CD4-positive, alpha-beta T cell (primary cell): ENCODE results near the gene RGCC. TPM values are rescaled to one million over a fixed set of nuclear protein-coding genes. Genes with fewer than 3 reads are reported as not detected.

Experiments used
- ATAC-seq: fragments of 200-7000 bp; cut with Tn5 transposase; one replicate; pipeline ENCODE4 v1.10.0; 2022; ENCODE audit warnings: mild to moderate bottlenecking; ENCODE audit not compliant: poor library complexity
- CTCF ChIA-PET: fragments of 350-600 bp; sonication (Branson Sonifier 250); formaldehyde crosslinking; loops from one replicate; lab custom pipeline; 2021; ENCODE audit warnings: antibody characterized with exemption, inconsistent platforms; lab: Charles Lee
- POLR2A ChIA-PET: fragments of 350-600 bp; sonication (Branson Sonifier 250); formaldehyde crosslinking; loops from one replicate; lab custom pipeline; 2021; ENCODE audit warnings: antibody characterized with exemption, inconsistent platforms; lab: Charles Lee
- DNase-seq, 14 experiments: peaks; one replicate each; pipeline ENCODE4 v3.0.0-alpha.2; 2013 to 2020; ENCODE audit warnings: mixed read lengths in 2 of 14
- H3K27ac ChIP-seq, 2 donors: one replicate each; pipeline versions ENCODE4 v1.5.1 to v1.7.0; 2013; ENCODE audit warnings: low read length in 2 of 2, low read depth in 1 of 2, mild to moderate bottlenecking in 1 of 2
- H3K27me3 ChIP-seq, 2 experiments: 1 replicate in 1 of 2; 2 replicates in 1 of 2; pipeline versions ENCODE4 v1.6.1 to v1.7.0; 2013; ENCODE audit warnings: low read length in 2 of 2, control low read depth in 1 of 2, mild to moderate bottlenecking in 1 of 2, moderate library complexity in 1 of 2; ENCODE audit not compliant: insufficient read depth in 2 of 2, control insufficient read depth in 1 of 2
- H3K36me3 ChIP-seq: one replicate; pipeline ENCODE4 v1.6.1; 2013; ENCODE audit warnings: low read length, control low read depth; ENCODE audit not compliant: insufficient read depth
- H3K4me1 ChIP-seq: one replicate; pipeline ENCODE4 v1.6.1; 2013; ENCODE audit warnings: low read length, control low read depth; ENCODE audit not compliant: insufficient read depth
- H3K4me3 ChIP-seq: one replicate; pipeline ENCODE4 v1.5.1; 2013; ENCODE audit warnings: mild to moderate bottlenecking, low read length, moderate library complexity
- H3K9me3 ChIP-seq, 2 experiments: 1 replicate in 1 of 2; 2 replicates in 1 of 2; pipeline versions ENCODE4 v1.6.1 to v1.7.0; 2013; ENCODE audit warnings: low read length in 2 of 2, mild to moderate bottlenecking in 2 of 2, control low read depth in 1 of 2, moderate library complexity in 1 of 2; ENCODE audit not compliant: control insufficient read depth in 1 of 2, insufficient read depth in 1 of 2
- H3K27ac Mint-ChIP-seq: one replicate; pipeline ENCODE4 v1.8.0; 2020; ENCODE audit warnings: mixed read lengths
- H3K27me3 Mint-ChIP-seq: one replicate; pipeline ENCODE4 v1.8.0; 2021; ENCODE audit warnings: mixed read lengths
- H3K36me3 Mint-ChIP-seq: one replicate; pipeline ENCODE4 v1.8.0; 2021; ENCODE audit warnings: low read depth, mixed read lengths
- H3K4me1 Mint-ChIP-seq: one replicate; pipeline ENCODE4 v1.8.0; 2021; ENCODE audit warnings: low read depth, mixed read lengths
- H3K4me3 Mint-ChIP-seq: one replicate; pipeline ENCODE4 v1.8.0; 2020; ENCODE audit warnings: mild to moderate bottlenecking, mixed read lengths
- H3K9me3 Mint-ChIP-seq: one replicate; pipeline ENCODE4 v1.8.0; 2020; ENCODE audit warnings: mixed read lengths
- CTCF ChIP-seq: fragments of 200-600 bp; IDR thresholded peaks from one replicate; pipeline ENCODE4 v1.8.0; 2022; ENCODE audit warnings: antibody characterized with exemption, mild to moderate bottlenecking
- intact Hi-C, 2 experiments: fragments of 100-400 bp; cut with DNase I in 1 of 2; cut with micrococcal nuclease in 1 of 2; formaldehyde crosslinking; loops; one replicate each; pipeline versions ENCODE4 v1.15.1 to v1.9.0; 2023 to 2025; cut with DNase I, micrococcal nuclease
- total RNA-seq, 174 experiments: library from RNA in 2 of 174; stranded (reverse) in 2 of 174; gene quantifications; one replicate each; pipeline ENCODE4 v1.2.3 and lab custom pipeline; 2021 to 2026

RGCC gene
- total RNA-seq, 2 experiments from 2014 or later = 752 to 758 TPM

- Histone ChIP-seq H3K9me3 (no peaks in the 10 kb centered on the region), H3K36me3 (no peaks in the 10 kb centered on the region), H3K27me3 (no peaks in the 10 kb centered on the region), H3K4me3 (peak overlapping the region; percentile 6), H3K27ac (peak overlapping the region; percentile 86 to 94), H3K4me1 (peaks cover 66% of the 10 kb centered on the region)
- ATAC-seq = peak; percentile 80
- Mint-ChIP-seq H3K4me1 (peaks cover 91% of the 10 kb centered on the region), H3K4me3 (peak overlapping the region; percentile 81), H3K27ac (peak overlapping the region; percentile 100), H3K36me3 (peaks cover 10% of the 10 kb centered on the region), H3K9me3 (no peaks in the 10 kb centered on the region), H3K27me3 (no peaks in the 10 kb centered on the region)
- ChIA-PET POLR2A (interaction anchor here (0.6 to 4.1 kb wide), 9 partner anchors 9 to 606 kb away, joined by 3 to 61 read pairs (median 10); partner anchors contain the start of gene RGCC), CTCF (interaction anchor here (0.9 to 9.0 kb wide), 7 partner anchors 20 to 81 kb away, joined by 3 to 49 read pairs (median 3); partner anchors contain the start of gene RGCC)
- intact Hi-C loops = loop anchor here in 1 of 2 experiments (1.0 to 2.0 kb wide), 2 partner anchors 28 to 33 kb away; no protein-coding TSS in a partner anchor
- no peak for TF ChIP-seq CTCF
- peak in 9 of 14 experiments; percentile 17 to 79 (median 32) for DNase-seq
These were observed 35.3 kb downstream of the RGCC start for GRCh38 chr13:41492432-41493260.

- H3K4me1 ChIP-seq = peaks cover 66% of the 10 kb centered on the region
- Mint-ChIP-seq H3K27ac (peak overlapping the region; percentile 100), H3K9me3 (no peaks in the 10 kb centered on the region), H3K4me3 (no peak overlapping the region), H3K36me3 (peaks cover 10% of the 10 kb centered on the region), H3K4me1 (peaks cover 89% of the 10 kb centered on the region), H3K27me3 (no peaks in the 10 kb centered on the region)
- H3K4me3 ChIP-seq = no peak overlapping the region
- no peak for ATAC-seq
- peak overlapping the region in 1 of 2 donors; percentile 94 for H3K27ac ChIP-seq
- DNase-seq = no peak
- no peaks in the 10 kb centered on the region for H3K36me3 ChIP-seq
- H3K27me3 ChIP-seq = no peaks in the 10 kb centered on the region
- intact Hi-C loops = no loop called here
- ChIA-PET POLR2A (interaction anchor here (1.6 to 4.1 kb wide), 2 partner anchors 31 to 35 kb away, joined by 5 to 61 read pairs; no protein-coding TSS in a partner anchor), CTCF (interaction anchor here (2.0 kb wide), 1 partner anchor 35 kb away, joined by 4 read pairs; no protein-coding TSS in a partner anchor)
- H3K9me3 ChIP-seq = no peaks in the 10 kb centered on the region
- no peak for TF ChIP-seq CTCF
These were observed 36.9 kb downstream of the RGCC start for GRCh38 chr13:41494202-41494601.

GRCh38 chr13:41495044-41495443 lies 37.7 kb downstream of the RGCC start:
- POLR2A ChIA-PET = interaction anchor here (1.6 kb wide), 1 partner anchor 36 kb away, joined by 5 read pairs; no protein-coding TSS in a partner anchor
- H3K36me3 Mint-ChIP-seq = peaks cover 10% of the 10 kb centered on the region
- ATAC-seq (no peak), DNase-seq (no peak)
- H3K36me3 ChIP-seq = no peaks in the 10 kb centered on the region
- no peak for TF ChIP-seq CTCF
- no peaks in the 10 kb centered on the region for H3K9me3 ChIP-seq
- H3K4me1 ChIP-seq = peaks cover 74% of the 10 kb centered on the region
- H3K9me3 Mint-ChIP-seq = no peaks in the 10 kb centered on the region
- H3K4me3 ChIP-seq = no peak overlapping the region
- H3K27me3 ChIP-seq = no peaks in the 10 kb centered on the region
- peaks cover 91% of the 10 kb centered on the region for H3K4me1 Mint-ChIP-seq
- CTCF ChIA-PET = interaction anchor here (2.0 kb wide), 1 partner anchor 36 kb away, joined by 4 read pairs; no protein-coding TSS in a partner anchor
- no peak overlapping the region for H3K27ac ChIP-seq
- intact Hi-C loops = loop anchor here in 1 of 2 experiments (5.0 kb wide), 1 partner anchor 33 kb away; no protein-coding TSS in a partner anchor
- H3K4me3 Mint-ChIP-seq = no peak overlapping the region
- no peaks in the 10 kb centered on the region for H3K27me3 Mint-ChIP-seq
- H3K27ac Mint-ChIP-seq = peak overlapping the region; percentile 100
